NCI-H2227 treated with DMSO at 0.1 percent for 48 hours (cell line): ENCODE measurements around the gene SEPHS1.
"Not testable (repeated sequence)": the region's sequence is repeated elsewhere in the genome, so short reads cannot be mapped to it uniquely, and the experiment has no call there.

Experiments
- DNase-seq: peaks from one replicate; lab custom pipeline; 2025; lab: John Stamatoyannopoulos, UW

SEPHS1 gene

DNA sequence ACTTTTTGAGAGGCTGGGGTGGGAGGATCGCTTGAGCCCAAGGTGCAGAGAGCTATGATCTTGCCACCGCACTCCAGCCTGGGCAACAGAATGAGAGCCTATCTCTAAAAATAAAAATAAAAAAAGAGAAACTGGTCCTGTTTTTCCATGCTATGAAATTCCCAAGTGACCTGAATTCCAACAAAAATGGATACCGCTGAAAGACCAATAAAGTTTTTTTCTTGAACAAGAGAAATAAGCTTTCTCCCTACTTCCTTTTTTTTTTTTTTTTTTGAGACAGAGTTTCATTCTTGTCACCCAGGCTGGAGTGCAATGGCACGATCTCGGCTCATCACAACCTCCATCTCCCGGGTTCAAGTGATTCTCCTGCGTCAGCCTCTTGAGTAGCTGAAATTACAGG lies 12.5 kb upstream of the SEPHS1 start:
- DNase-seq, result no peak

DNA sequence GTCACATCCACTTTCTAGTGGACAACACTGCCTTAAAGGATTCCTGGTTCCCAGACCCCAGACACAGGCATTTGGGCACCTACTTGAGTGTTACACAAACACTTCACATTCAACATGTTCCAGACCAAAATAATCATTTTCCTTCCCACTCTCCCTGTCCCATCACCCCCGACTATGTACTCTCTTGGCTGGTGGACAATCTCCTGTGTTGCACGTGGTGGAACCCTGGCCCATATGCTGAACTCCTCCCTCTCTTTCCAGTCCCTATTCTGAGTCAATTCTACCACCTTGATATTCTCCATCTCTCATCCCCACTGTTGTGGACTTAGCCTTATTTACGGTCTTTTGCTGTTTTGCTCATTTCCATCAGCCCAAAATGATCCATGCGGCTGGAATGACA lies 8.3 kb upstream of the SEPHS1 start:
- no peak for DNase-seq

DNA sequence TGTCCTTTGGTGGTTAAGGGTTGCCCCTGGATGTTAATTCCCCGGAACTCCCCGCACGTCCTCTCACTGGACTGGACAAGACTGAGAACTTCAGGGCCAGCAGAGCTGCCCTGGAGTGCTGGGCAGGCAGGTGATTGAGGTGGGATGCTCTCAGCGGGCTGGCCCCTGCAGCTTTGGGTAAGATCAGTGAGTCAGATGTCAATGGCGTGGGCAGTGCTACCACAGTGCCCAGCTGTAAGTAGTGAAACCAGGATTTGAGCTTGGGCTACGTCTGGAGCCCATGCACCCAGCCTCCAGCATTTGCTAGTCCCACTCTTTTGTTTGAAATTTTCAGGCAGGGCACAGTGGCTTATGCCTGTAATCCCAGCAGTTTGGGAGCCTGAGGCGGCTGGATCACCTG lies 6.7 kb upstream of the SEPHS1 start:
- no peak for DNase-seq

DNA sequence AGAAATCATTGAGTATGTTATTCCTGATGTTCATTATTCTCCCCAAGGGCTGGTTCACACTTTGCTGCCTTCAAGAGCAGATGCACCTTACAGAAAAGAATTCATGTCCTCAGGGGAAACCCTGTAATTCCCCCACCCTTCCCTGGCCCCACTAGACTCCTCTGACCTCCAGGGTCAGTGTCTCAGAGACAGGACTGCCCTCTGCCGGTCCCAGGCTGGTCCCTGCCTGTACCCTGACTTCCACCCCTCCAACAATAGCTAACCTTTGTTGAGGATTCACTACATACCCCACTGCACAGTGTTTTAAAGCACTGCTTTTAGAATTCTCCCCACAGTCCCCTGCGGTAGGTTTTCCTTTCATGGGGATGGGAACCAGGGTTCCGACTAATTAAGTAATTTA lies 4.4 kb upstream of the SEPHS1 start:
- no peak for DNase-seq

DNA sequence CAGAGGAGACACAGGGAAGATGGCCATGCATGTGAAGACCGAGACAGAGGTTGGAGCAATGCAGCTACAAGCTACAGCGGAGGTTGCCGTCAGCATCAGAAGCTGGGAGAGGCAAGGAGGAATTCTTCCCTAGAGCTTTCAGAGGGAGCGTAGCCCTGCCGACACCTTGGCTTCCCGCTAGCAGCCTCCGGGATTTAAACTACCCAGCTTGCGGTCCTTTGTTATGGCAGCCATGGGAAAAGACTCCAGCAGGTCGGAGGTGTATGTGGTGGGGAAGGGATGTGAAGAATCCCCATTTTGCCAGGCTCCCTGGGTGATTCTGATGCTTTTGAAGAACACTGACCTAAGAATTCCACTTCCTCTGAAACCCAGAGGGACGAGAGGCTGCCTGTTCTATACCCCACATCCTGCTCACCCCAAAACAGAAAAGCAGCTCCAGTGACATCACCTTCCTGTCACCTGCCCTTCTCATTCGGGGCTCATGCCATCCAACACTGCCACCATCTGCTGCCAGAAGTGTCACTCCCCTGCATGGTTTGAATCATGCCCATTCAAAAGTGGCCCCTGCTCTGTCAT lies 3.3 kb upstream of the SEPHS1 start:
- no peak for DNase-seq

DNA sequence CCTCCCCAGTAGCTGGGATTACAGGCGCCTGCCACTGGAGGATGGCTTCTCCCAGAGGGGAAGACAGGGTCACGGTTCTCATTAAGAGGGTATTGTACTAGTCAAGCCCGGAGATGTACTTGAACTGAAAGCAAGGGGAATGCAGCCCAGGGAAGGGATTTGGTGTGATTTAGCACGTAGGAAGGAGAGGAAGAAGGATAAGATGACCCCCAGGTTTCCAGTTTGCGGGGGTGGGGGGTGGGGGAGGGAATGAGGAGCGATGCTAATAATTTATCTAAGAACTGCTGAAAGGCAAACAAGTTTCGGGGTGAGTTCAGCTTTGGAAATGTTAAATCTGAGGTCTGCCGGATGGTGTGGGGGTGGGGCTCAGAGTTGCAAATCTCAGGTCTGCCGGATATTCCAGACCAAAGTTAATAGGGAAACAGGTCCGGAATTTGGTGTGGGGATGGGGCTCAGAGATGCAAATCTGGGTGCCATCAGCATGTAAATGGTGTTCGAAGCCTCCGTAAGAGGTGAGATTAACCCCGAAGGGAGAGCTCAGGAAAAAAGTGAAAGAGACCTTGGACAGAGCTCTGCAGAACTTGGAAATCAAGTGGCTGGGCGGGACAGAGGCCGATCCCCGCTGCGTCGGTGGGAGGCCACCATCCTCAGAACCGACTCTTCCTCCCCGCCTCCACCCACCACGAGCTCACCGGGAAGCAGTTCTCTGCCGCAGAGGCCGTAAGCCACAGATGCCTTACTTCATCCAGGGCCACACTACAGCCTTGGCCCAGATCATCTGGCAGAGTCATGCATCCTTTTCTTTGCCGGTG lies 1.6 kb upstream of the SEPHS1 start:
- peak; percentile 19 for DNase-seq

DNA sequence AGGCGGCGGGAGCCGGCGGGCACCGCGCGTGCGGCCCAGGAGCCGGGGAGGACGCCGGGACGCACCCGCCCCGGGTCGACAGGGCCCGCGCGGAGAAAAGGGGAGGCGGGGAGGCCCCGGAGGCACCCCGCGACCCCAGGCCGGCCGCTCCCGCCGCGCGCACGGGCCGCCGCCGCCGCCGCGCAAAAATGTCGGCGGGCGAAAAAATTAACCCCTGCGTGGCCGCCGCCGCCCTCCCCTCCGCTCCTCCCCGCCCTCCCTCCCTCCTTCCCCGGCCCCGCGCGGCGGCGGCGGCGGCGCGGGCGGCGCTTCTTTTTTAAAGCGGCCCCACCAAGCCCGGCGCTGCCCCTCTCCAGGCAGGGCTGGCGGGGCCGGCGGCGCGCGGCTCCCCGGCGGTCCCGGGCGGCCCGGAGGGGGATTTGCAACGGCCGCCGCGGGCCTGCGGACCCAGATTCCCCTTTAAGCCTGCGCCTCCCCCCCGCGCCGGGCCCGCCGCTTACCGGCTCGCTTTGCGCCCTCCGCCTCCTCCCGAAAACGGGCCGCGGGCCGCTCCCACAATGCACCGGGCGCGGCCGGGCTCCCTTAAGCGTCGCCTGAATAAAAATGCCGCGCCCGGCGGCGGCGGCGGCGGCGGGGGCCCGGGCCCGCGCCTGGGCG lies 465 bp downstream of the SEPHS1 start:
- DNase-seq, result peak; percentile 41

DNA sequence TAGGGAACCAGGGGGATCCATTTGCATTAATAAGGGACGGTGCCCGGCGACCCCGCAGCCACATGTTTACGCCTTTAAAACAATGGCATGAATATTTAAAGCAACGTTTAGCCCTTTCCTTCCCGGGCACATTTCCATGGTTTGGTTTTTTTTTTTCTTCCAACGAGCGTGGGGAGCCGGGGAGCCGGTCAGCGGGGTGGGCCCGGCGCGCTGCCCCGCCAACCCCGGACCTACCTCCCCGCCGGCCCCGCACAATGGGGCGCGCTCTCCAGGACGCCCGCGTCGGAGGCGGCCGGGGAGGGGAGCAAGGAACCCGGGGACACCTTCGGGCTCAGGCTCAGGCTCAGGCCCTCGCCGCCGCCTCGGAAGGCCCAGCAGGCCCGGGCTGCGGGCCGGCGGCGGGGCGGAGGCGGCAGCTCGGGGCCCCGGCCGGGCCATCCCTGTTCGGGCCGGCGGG lies 1.0 kb downstream of the SEPHS1 start:
- DNase-seq, result no peak

DNA sequence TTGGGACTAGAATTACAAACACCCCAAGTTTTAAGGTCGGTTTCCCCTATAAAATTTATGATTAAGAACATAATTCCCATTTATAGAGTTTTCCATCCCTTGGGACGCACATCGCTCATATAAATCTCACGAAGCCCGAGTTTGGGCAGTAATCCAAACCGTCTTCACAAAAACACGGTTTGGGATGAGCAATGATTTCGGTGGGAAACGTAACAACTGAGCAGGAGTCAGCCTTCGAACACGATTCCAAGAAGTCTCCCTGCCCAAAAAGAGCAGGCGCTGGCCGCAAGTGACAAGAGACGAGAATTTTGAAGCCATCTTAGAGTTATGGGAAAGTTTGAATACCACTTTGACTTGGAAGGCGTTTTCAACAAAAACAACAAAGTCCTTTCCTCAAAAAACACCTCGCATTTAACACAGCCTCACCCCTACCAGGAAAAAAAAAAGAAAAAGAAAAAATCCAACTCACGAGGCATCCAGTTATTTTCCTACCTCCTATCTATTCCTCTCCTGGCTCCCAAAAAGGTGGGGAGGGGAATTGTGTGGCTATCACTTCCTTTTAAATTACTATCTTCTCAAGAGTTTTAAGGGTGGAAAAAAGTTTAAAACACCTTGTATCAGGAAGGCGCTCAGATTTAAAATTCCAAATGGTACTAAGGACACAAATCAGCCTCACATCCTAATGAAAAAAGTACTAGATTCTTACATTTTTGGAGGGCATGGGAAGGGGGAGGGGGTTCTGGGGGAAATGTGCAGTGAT lies 1.6 kb downstream of the SEPHS1 start:
- peak; percentile 7 for DNase-seq

DNA sequence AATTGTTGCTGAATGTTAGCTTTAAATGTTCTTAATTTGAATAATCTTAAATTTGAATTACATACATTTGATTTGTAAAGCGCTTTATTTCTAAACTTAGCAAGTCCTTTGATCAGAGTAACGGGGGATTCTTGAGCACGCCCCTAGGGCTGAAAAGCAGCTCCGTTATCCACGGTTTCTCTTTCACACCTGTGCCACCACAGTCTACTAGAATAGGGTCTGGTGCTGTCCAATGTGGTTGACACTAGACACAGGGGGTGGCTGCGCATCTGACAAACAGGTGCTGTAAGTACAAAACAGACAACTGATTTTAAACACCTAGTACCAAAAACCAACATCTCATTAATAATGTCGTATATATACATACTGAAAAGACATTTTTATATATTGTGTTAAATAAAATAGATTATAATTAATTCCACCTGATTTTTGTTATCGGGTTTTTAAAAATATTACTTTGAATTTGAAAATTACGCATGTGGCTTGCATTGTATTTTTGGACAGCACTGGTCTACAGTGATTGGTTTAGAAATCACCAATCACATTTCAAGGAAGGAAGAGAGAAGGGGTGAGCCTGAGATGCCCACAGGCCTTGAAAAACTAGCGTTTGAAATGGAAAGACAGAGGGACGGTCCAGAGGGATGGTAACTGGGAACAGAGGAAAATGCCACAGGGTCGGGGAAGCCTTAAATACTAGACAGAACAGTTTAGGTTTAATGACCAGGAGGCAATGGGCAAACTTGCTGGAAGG lies 7.3 kb downstream of the SEPHS1 start:
- no peak for DNase-seq

DNA sequence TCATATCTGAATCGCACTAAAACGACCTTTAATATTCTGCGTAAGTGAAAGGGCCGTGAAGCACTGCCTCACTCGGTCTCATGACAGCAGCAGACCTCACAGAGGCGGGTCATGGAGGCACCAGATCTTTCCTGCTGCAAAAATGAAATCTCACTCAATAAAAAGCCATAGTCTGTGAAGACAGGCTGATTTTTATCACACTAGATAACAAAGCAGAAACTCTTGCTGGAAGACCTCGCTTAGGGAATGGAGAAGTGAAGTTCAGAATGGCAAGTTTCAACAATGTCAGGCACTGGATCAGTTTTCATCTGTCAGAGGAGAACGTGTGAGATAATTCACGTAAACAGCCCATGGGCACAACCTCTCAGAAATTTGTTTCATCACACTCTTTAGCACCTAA lies 8.0 kb downstream of the SEPHS1 start:
- no peak for DNase-seq

DNA sequence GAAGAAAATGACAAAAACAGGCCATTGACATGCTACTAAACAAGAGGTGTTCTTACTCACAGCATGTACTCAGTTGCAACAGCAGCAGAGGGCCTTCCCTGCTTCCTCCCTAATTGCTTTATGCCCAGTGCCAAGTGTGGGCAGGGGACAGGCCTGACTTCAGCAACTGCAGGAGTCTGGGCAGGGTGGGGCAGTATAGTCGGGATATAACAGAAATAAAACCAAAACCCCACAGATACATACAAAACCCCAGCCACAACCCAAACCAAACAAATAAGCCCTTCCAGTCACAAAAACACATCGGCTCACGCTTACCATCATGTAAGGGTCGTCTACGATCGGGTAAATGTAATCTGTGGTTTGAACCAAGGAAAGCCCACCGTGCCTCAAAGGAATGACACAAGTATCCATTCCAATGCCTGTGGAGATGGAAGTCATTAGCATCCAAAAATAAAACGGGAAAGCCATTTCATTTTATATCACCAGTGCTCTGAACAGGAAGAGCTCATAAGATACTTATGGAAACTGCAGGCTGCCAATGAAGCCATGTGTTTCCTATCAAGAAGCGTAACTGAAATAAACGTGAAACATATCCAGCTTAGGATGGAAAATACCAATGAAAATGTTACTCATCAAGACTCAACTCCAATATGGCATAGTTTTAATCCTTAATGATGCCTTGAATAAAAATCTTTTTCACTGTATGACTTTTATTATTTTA lies 9.5 kb downstream of the SEPHS1 start:
- DNase-seq, result no peak

DNA sequence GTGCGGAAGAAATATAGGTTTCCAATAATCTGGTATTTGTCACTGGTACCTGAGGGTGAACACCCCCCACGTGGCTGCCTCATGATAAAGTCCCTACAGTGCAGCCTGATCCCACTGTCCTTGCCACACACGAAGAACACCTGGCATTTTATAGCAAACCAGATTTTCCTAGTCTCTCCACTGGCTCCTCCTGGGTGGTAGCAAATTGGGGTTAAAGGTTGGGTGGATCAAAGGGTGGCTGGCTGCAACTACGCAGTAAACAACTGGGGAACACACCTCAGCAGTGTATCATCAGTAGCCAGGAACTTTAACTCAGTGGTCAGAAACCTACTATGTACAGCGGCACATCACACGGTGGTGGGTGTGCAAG lies 10.3 kb downstream of the SEPHS1 start:
- DNase-seq, result no peak

DNA sequence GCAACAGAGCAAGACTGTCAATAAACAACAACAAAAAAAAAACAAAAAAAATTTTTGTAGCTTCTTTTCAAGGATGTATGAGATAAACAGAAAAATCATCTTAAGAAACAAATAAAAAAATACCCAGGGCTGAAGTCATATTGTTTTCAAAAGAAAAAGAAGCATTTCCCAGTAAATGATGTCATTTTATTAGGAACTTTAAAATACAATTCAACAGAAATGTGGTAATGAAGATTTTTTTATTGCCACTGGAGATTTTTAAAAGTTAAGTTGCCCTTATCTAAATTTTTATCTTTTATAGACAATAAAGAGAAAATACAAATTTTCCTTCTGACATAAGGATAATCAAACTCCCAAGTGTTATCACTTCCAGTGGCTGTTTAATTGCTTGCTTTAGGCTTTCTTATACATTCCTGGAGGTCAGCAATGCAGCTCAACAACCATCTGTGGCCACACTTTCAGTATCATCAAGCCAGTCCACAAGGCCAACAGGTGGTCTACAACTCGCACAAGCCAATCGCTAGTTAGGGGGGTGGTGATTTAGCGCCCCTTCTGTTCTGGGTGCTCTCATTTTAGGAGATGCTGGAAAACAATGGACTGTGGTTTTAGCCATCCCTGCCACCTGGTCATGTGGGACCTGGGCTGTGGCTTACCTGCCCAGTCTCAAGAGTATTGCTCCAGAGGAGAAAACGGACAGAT lies 10.8 kb downstream of the SEPHS1 start:
- DNase-seq, result no peak

DNA sequence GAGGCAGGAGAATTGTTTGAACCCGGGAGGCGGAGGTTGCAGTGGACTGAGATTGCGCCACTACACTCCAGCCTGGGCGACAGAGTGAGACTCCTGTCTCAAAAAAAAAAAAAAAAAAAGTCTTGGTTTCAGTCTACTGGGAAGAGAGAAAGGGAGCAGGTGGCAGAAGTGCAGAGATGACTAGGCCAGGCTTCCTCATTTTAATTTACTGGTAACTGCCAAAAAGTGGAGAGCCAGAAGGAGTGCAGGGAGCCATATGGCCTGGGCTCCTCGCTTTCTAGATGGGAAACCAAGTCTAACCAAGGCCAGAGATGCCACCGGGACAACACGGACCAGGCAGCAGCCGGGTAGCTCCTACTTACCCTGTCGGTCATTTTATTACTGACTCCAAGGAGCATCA lies 12.2 kb downstream of the SEPHS1 start:
- no peak for DNase-seq

DNA sequence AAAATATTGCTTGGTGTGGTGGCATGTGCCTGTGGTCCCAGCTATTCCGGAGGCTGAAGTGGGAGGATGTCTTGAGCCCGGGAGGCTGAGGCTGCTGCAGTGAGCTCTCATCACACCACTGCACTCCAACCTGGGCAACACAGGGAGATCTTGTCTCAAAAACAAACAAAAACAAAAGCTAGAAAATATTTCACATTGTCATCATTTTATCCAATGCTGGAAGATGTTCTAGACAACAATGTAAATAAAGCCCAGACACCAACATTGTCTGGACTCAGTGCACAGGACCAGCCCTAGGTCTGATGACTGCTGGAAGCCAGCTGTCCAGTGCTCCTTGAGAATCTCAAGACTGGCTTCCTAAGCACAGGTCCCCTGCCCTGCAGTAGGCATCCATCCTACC lies 13.5 kb downstream of the SEPHS1 start:
- DNase-seq, result no peak

DNA sequence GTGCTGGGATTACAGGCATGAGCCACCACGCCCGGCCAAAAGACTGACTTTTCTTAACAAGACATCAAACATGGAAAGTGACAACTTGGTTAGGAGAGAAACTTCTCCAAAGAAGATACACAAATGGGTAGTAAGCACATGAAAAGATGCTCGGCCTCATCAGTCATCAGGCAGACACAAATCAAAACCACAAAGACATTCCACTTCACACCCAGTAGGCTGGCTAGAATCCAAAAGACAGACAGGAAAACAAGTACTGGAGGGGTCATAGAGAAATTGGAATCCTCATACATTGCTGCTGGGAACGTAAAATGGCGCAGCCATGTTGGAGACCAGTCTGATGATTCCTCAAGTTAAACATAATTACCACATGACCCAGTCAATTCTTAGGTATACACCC lies 16.4 kb downstream of the SEPHS1 start:
- no peak for DNase-seq

DNA sequence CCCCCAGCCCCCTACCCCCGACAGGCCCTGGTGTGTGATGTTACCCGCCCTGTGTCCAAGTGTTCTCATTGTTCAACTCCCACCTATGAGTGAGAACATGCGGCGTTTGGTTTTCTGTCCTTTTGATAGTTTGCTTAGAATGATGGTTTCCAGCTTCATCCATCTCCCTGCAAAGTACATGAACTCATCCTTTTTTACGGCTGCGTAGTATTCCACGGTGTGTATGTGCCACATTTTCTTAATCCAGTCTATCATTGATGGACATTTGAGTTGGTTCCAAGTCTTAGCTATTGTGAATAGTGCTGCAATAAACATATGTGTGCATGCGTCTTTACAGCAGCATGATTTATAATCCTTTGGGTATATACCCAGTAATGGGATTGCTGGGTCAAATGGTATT lies 17.1 kb downstream of the SEPHS1 start:
- not testable (repeated sequence) for DNase-seq

DNA sequence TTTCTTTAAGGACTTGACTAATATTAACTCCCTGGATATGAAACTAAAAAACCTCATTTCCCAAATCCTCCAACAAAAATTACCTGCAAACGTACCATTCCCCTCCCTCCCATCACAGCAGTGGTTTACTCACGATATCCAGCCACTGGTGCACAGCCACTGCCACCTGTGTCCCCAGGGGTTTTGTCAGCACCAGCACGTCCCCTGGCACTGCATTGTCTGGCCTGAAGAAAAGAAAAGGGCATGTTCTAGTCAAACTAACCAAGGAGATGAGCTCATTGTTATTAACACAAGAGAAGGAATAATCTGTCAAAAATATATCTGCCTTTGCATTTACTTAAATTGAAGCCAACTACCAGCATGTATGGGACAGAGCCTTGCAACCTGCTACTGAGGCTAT lies 18.5 kb downstream of the SEPHS1 start:
- DNase-seq, result no peak

DNA sequence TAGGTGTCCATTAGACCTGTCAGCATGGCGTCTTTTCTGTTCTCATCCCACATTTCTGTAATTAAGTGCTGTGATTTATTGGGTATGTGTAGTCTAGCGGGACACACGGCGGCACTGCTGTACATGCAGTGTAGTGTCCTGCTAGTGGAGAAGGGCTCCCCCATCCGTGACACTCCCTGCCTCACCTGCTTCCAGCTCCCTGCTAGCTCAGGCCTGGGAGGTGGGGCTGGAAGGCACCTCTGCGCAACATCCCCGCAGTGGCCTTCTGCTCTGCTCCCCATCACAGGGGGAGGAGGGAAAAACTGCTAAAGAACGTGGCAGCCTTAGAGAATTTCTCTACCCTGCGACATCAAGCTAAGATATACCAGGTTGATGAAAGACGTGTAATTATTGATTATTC lies 19.5 kb downstream of the SEPHS1 start:
- no peak for DNase-seq

DNA sequence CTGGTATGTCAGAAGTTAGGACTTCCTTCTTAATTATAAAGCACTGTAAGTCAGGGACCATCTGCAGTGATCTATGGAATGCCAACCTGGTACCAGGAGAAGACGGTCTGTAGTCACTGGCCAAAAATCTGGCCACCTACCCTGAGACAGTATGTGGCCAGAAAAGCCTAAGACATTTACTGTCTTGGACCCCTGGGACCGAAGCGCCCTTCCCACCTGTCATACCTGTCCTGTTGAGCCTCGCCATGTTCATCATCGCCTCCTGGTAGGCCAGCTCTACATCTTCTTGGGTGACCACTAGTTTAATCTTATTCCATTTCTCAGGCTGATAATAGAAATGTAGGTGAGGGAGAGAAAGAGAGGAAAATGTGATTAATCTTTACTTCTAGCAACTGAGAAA lies 20.0 kb downstream of the SEPHS1 start:
- DNase-seq, result no peak
